Retinal pigment epithelial cell (primary cell): ENCODE results near the gene MRC2.
"Not testable (repeated sequence)": the region's sequence is repeated elsewhere in the genome, so short reads cannot be mapped to it uniquely, and the experiment has no call there.

Experiments used
- DNase-seq: peaks from one replicate; pipeline ENCODE4 v3.0.0-alpha.2; 2010; ENCODE audit warnings: low read depth
- H3K4me3 ChIP-seq: 2 replicates; pipeline ENCODE4 v1.5.1; 2011; ENCODE audit warnings: mild to moderate bottlenecking, low read length, control low read depth, moderate library complexity
- CTCF ChIP-seq: conservative IDR thresholded peaks from 2 replicates; pipeline ENCODE4 v1.5.1; 2011; ENCODE audit warnings: low read depth, low read length, control low read depth, inconsistent platforms

The MRC2 gene

GRCh38 chr17:62627219-62627903 lies at the start of gene MRC2:
MRC2 (plus strand) TSS chr17:62627670; CDS start chr17:62627803, 133 bp downstream.
- DNase-seq: no peak
- H3K4me3 ChIP-seq: peak within 1 kb of the TSS; percentile 48
- TF ChIP-seq CTCF: no peak

- TF ChIP-seq CTCF: no peak
- no peak overlapping the region for H3K4me3 ChIP-seq
- DNase-seq: no peak
Observed at GRCh38 chr17:62578757-62579487, 48.5 kb upstream of the MRC2 start.

GRCh38 chr17:62580947-62581346 lies 46.5 kb upstream of the MRC2 start:
- no peak for DNase-seq
- H3K4me3 ChIP-seq: no peak overlapping the region
- no peak for TF ChIP-seq CTCF

- no peak for TF ChIP-seq CTCF
- no peak for DNase-seq
- H3K4me3 ChIP-seq: no peak overlapping the region
Observed at GRCh38 chr17:62581764-62582163, 45.7 kb upstream of the MRC2 start.

GRCh38 chr17:62587554-62587953 lies 39.9 kb upstream of the MRC2 start:
- no peak for DNase-seq
- no peak for TF ChIP-seq CTCF
- no peak overlapping the region for H3K4me3 ChIP-seq

GRCh38 chr17:62588109-62588508 lies 39.4 kb upstream of the MRC2 start:
- no peak for DNase-seq
- no peak overlapping the region for H3K4me3 ChIP-seq
- TF ChIP-seq CTCF: no peak

- no peak for DNase-seq
- H3K4me3 ChIP-seq: no peak overlapping the region
- TF ChIP-seq CTCF: no peak
Observed at GRCh38 chr17:62591333-62591732, 36.1 kb upstream of the MRC2 start.

GRCh38 chr17:62591822-62592221 lies 35.6 kb upstream of the MRC2 start:
- not testable (repeated sequence) for DNase-seq, H3K4me3 ChIP-seq
